ENCODE measurements around the gene ZDHHC11.

- TF ChIP-seq CTCF (conservative IDR thresholded peaks at IDR 0.05; ENCODE audit: low read length) (no peak), EZH2phosphoT487 (IDR thresholded peaks at IDR 0.05; ENCODE audit: borderline replicate concordance, low read depth, low read length) (no peak)
Measured at GRCh38 chr5:885127-885442, 34.3 kb upstream of the ZDHHC11 start.
